Coronary artery (tissue), 2 donors: ENCODE results near the gene ARHGAP18.

Experiments
- DNase-seq: peaks from one replicate; pipeline ENCODE4 v3.0.0-alpha.2; 2017; ENCODE audit warnings: low spot score
- H3K27ac ChIP-seq, 2 donors: fragments of 200-600 bp; sonication (generic); one replicate each; pipeline ENCODE4 v1.5.1; 2016 to 2019
- H3K4me3 ChIP-seq: fragments of 200-600 bp; sonication (generic); 2 replicates; pipeline ENCODE4 v1.5.1; 2016; ENCODE audit warnings: mild to moderate bottlenecking, moderate library complexity
- CTCF ChIP-seq: fragments of 200-600 bp; sonication (generic); IDR thresholded peaks from one replicate; pipeline ENCODE4 v1.5.1; 2019; ENCODE audit warnings: antibody characterized with exemption

The ARHGAP18 gene

GRCh38 chr6:129628101-129628815 is 81.7 kb downstream of the ARHGAP18 start:
- DNase-seq: no peak
- Histone ChIP-seq H3K27ac (no peak overlapping the region), H3K4me3 (no peak overlapping the region)
- TF ChIP-seq CTCF: no peak

GRCh38 chr6:129624488-129624887 is 85.5 kb downstream of the ARHGAP18 start:
- H3K27ac ChIP-seq: no peak overlapping the region
- no peak overlapping the region for H3K4me3 ChIP-seq
- no peak for DNase-seq
- TF ChIP-seq CTCF: no peak

GRCh38 chr6:129623008-129623732 is 86.8 kb downstream of the ARHGAP18 start:
- DNase-seq: no peak
- no peak for TF ChIP-seq CTCF
- Histone ChIP-seq H3K27ac (no peak overlapping the region), H3K4me3 (no peak overlapping the region)

- H3K27ac ChIP-seq: no peak overlapping the region
- no peak for TF ChIP-seq CTCF
- no peak for DNase-seq
- H3K4me3 ChIP-seq: no peak overlapping the region
Observed at GRCh38 chr6:129621252-129621651, 88.7 kb downstream of the ARHGAP18 start.

GRCh38 chr6:129620234-129620610 is 89.8 kb downstream of the ARHGAP18 start:
- no peak overlapping the region for H3K27ac ChIP-seq
- H3K4me3 ChIP-seq: no peak overlapping the region
- TF ChIP-seq CTCF: no peak
- no peak for DNase-seq

- no peak overlapping the region for H3K27ac ChIP-seq
- H3K4me3 ChIP-seq: no peak overlapping the region
- no peak for DNase-seq
- TF ChIP-seq CTCF: no peak
Observed at GRCh38 chr6:129619579-129620233, 90.3 kb downstream of the ARHGAP18 start.
